Activated CD4-positive, alpha-beta T cell treated with anti-CD3 and anti-CD28 coated beads for 36 hours (primary cell): ENCODE results near the gene TMPRSS9. TPM values are rescaled to one million over a fixed set of nuclear protein-coding genes. Genes with fewer than 3 reads are reported as not detected.
"Not testable (repeated sequence)": the region's sequence is repeated elsewhere in the genome, so short reads cannot be mapped to it uniquely, and the experiment has no call there.

Experiments
- ATAC-seq: fragments of 200-7000 bp; cut with Tn5 transposase; one replicate; pipeline ENCODE4 v1.10.0; 2021; ENCODE audit warnings: mild to moderate bottlenecking, moderate library complexity
- CTCF ChIA-PET: fragments of 350-600 bp; sonication (Branson Sonifier 250); formaldehyde crosslinking; loops from one replicate; lab custom pipeline; 2021; ENCODE audit warnings: antibody characterized with exemption; lab: Charles Lee
- POLR2A ChIA-PET: fragments of 350-600 bp; sonication (Branson Sonifier 250); formaldehyde crosslinking; loops from one replicate; lab custom pipeline; 2021; ENCODE audit warnings: antibody characterized with exemption, inconsistent platforms; lab: Charles Lee
- DNase-seq: peaks from one replicate; pipeline ENCODE4 v3.0.0-alpha.2; 2020
- H3K27ac Mint-ChIP-seq: one replicate; pipeline ENCODE4 v1.8.0; 2021; ENCODE audit warnings: mixed read lengths
- H3K27me3 Mint-ChIP-seq: one replicate; pipeline ENCODE4 v1.8.0; 2021; ENCODE audit warnings: mixed read lengths
- H3K36me3 Mint-ChIP-seq: one replicate; pipeline ENCODE4 v1.8.0; 2021; ENCODE audit warnings: low read depth, mixed read lengths
- H3K4me1 Mint-ChIP-seq: one replicate; pipeline ENCODE4 v1.8.0; 2021; ENCODE audit warnings: mixed read lengths
- H3K4me3 Mint-ChIP-seq: one replicate; pipeline ENCODE4 v1.8.0; 2021; ENCODE audit warnings: mild to moderate bottlenecking, moderate library complexity, mixed read lengths
- H3K9me3 Mint-ChIP-seq: one replicate; pipeline ENCODE4 v1.8.0; 2021; ENCODE audit warnings: low read depth, mixed read lengths
- intact Hi-C, 2 experiments: fragments of 100-400 bp; cut with DNase I in 1 of 2; cut with micrococcal nuclease in 1 of 2; formaldehyde crosslinking; loops; one replicate each; pipeline versions ENCODE4 v1.14.2 to v1.15.1; 2022 to 2024; cut with DNase I, micrococcal nuclease
- total RNA-seq, 2 experiments: library from RNA; stranded (reverse); gene quantifications; one replicate each; pipeline ENCODE4 v1.2.3, GENCODE V29; 2021

TMPRSS9 gene
- total RNA-seq, 2 experiments from 2014 or later, result not detected

DNA sequence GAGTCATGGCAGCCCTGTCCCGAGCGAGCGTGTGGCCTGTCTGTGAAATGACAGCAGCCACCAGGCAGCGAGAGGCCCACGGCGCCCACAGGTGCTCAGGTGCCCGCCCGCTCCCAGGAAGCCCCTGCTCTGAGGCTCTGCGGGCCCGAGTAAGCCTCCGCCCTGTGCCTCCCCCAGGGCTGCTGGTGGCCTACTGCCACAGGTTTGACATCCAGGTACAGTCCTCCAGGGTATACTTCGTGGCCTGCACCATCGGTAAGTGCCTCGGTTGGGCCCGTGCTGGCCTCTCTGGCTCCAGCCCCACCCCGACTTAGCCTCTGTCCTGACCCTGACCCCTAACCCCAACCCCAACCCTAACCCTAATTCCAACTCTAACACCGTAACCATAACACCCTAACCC is 15.0 kb upstream of the TMPRSS9 start:
- POLR2A ChIA-PET, result interaction anchor here (0.6 kb wide), 1 partner anchor 17 kb away, joined by 4 read pairs; no protein-coding TSS in a partner anchor
- no peaks in the 10 kb centered on the region for H3K4me1 Mint-ChIP-seq
- no peaks in the 10 kb centered on the region for H3K27me3 Mint-ChIP-seq
- intact Hi-C loops, result no loop called here
- H3K9me3 Mint-ChIP-seq, result no peaks in the 10 kb centered on the region
- H3K36me3 Mint-ChIP-seq, result peaks cover 4% of the 10 kb centered on the region
- H3K27ac Mint-ChIP-seq, result no peak overlapping the region
- no peak for ATAC-seq
- H3K4me3 Mint-ChIP-seq, result no peak overlapping the region
- CTCF ChIA-PET, result no interaction called here
- DNase-seq, result no peak

GRCh38 chr19:2345794-2346663 is 14.0 kb upstream of the TMPRSS9 start:
- CTCF ChIA-PET, result interaction anchor here (0.6 kb wide), 1 partner anchor 79 kb away, joined by 3 read pairs; no protein-coding TSS in a partner anchor
- Mint-ChIP-seq H3K4me3 (no peak overlapping the region), H3K27me3 (no peaks in the 10 kb centered on the region), H3K4me1 (no peaks in the 10 kb centered on the region), H3K9me3 (no peaks in the 10 kb centered on the region), H3K36me3 (peaks cover 4% of the 10 kb centered on the region), H3K27ac (no peak overlapping the region)
- intact Hi-C loops, result no loop called here
- ATAC-seq (no peak), DNase-seq (no peak)
- POLR2A ChIA-PET, result no interaction called here

GRCh38 chr19:2349818-2350217 is 10.2 kb upstream of the TMPRSS9 start:
- POLR2A ChIA-PET, H3K27ac Mint-ChIP-seq, H3K4me3 Mint-ChIP-seq, DNase-seq, intact Hi-C loops, ATAC-seq, H3K4me1 Mint-ChIP-seq, CTCF ChIA-PET, H3K36me3 Mint-ChIP-seq, H3K27me3 Mint-ChIP-seq, H3K9me3 Mint-ChIP-seq: not testable (repeated sequence)

- ChIA-PET POLR2A (no interaction called here), CTCF (no interaction called here)
- intact Hi-C loops, result no loop called here
- ATAC-seq, result no peak
- Mint-ChIP-seq H3K4me3 (no peak overlapping the region), H3K27me3 (no peaks in the 10 kb centered on the region), H3K27ac (no peak overlapping the region), H3K36me3 (peaks cover 5% of the 10 kb centered on the region), H3K9me3 (no peaks in the 10 kb centered on the region), H3K4me1 (no peaks in the 10 kb centered on the region)
- no peak for DNase-seq
Measured at GRCh38 chr19:2350656-2351055, 9.4 kb upstream of the TMPRSS9 start.

DNA sequence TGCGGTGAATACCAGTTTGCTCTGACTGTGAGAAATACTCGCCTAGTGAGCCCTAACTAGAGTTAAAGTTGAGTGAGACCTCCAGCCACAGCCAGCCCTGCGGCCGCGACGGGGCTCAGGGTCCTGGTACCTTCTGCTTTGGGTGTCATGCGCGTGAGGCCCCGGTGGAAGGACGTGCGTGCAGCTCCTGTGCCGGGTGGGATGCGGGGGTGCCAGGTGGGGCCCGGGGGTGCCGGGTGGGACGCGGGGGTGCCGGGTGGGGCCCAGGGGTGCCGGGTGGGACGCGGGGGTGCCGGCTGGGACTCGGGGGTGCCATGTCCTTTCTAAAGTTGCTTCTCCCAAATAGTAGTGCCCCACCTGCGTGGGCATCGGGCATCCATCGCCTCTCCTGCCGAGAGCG is 8.5 kb upstream of the TMPRSS9 start:
- DNase-seq, result no peak
- no peak overlapping the region for H3K27ac Mint-ChIP-seq
- no peaks in the 10 kb centered on the region for H3K9me3 Mint-ChIP-seq
- no peaks in the 10 kb centered on the region for H3K27me3 Mint-ChIP-seq
- no peak for ATAC-seq
- ChIA-PET CTCF (no interaction called here), POLR2A (no interaction called here)
- H3K4me3 Mint-ChIP-seq, result no peak overlapping the region
- no peaks in the 10 kb centered on the region for H3K4me1 Mint-ChIP-seq
- peaks cover 2% of the 10 kb centered on the region for H3K36me3 Mint-ChIP-seq
- intact Hi-C loops, result no loop called here

GRCh38 chr19:2352121-2352520 is 7.9 kb upstream of the TMPRSS9 start:
- H3K27me3 Mint-ChIP-seq, result no peaks in the 10 kb centered on the region
- no peaks in the 10 kb centered on the region for H3K9me3 Mint-ChIP-seq
- CTCF ChIA-PET, result no interaction called here
- peaks cover 2% of the 10 kb centered on the region for H3K36me3 Mint-ChIP-seq
- H3K4me3 Mint-ChIP-seq, result no peak overlapping the region
- no peaks in the 10 kb centered on the region for H3K4me1 Mint-ChIP-seq
- POLR2A ChIA-PET, result no interaction called here
- DNase-seq, result no peak
- no peak for ATAC-seq
- H3K27ac Mint-ChIP-seq, result no peak overlapping the region
- intact Hi-C loops, result no loop called here

- ATAC-seq (no peak), DNase-seq (no peak)
- H3K27ac Mint-ChIP-seq, result no peak overlapping the region
- no peaks in the 10 kb centered on the region for H3K9me3 Mint-ChIP-seq
- H3K36me3 Mint-ChIP-seq, result peaks cover 2% of the 10 kb centered on the region
- H3K27me3 Mint-ChIP-seq, result no peaks in the 10 kb centered on the region
- H3K4me3 Mint-ChIP-seq, result no peak overlapping the region
- CTCF ChIA-PET, result no interaction called here
- no peaks in the 10 kb centered on the region for H3K4me1 Mint-ChIP-seq
- POLR2A ChIA-PET, result no interaction called here
- intact Hi-C loops, result no loop called here
Measured at GRCh38 chr19:2353159-2353886, 6.7 kb upstream of the TMPRSS9 start.

GRCh38 chr19:2353887-2354592 is 6.0 kb upstream of the TMPRSS9 start:
- Mint-ChIP-seq H3K4me3 (no peak overlapping the region), H3K27ac (no peak overlapping the region), H3K9me3 (no peaks in the 10 kb centered on the region), H3K36me3 (peaks cover 2% of the 10 kb centered on the region), H3K27me3 (no peaks in the 10 kb centered on the region), H3K4me1 (no peaks in the 10 kb centered on the region)
- CTCF ChIA-PET, result no interaction called here
- no peak for ATAC-seq
- no peak for DNase-seq
- POLR2A ChIA-PET, result no interaction called here
- intact Hi-C loops, result no loop called here

DNA sequence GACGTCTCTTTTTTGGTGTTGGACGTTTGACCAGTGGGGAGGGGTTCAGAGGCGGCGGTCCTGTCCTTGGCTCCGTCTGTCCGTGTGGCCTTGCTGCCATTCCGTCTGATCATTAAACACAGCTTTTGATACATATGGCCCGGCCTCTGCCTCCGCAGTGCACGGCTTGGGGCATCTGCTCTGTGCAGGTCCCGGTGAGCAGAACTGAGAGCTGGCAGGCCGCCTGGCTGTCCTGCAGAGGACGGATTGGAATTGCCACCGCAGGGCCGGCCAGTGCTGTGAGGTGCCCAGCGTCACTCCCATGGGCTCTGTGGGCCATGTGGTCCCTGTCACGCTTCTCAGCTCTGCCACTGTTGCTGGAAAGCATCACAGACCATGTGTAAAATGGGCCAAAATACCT is 5.4 kb upstream of the TMPRSS9 start:
- Mint-ChIP-seq H3K36me3 (peaks cover 2% of the 10 kb centered on the region), H3K4me1 (no peaks in the 10 kb centered on the region), H3K27me3 (no peaks in the 10 kb centered on the region), H3K9me3 (no peaks in the 10 kb centered on the region), H3K27ac (no peak overlapping the region), H3K4me3 (no peak overlapping the region)
- intact Hi-C loops, result no loop called here
- DNase-seq, result no peak
- CTCF ChIA-PET, result no interaction called here
- no peak for ATAC-seq
- POLR2A ChIA-PET, result no interaction called here

DNA sequence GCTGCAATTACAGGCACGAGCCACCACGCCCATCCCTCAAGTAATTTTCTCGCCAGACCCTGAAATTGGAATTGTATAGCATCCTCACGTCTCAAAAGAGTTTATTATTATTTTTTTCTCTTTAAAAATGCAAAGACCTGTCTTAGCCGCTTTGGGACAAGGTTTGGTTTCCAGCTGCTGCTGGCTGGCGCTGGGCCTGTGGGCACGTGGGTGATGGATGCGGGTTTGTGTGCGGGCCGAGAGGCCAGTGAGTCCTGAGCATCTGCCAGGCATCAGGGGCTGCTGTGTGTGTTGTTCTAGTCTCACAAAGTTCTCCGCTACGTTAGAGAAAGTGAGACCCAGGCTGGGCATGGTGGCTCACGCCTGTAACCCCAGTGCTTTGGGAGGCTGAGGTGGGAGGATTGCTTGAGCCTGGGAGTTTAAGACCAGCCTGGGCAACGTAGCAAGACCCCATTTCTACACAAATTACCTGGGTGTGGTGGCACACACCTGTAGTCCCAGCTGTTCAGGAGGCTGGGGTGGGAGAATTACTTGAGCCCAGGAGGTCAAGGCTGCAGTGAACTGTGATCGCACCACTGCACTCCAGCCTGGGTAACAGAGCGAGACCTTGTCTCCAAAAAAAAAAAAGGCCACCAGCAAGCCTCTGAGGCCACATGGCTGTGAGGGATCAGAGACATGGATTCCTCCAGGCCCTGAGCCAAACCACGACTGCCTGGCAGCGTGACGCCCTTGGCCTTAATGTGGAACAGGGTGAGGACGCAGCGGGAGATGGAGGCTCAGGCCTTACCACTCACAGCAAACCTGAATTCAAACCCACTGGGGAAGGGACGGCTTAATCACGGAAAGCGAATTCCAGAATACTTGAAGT is 4.7 kb upstream of the TMPRSS9 start:
- DNase-seq (no peak), ATAC-seq (no peak)
- H3K36me3 Mint-ChIP-seq, result peaks cover 2% of the 10 kb centered on the region
- peaks cover under 1% of the 10 kb centered on the region for H3K4me1 Mint-ChIP-seq
- POLR2A ChIA-PET, result no interaction called here
- no peaks in the 10 kb centered on the region for H3K9me3 Mint-ChIP-seq
- H3K27me3 Mint-ChIP-seq, result peaks cover 1% of the 10 kb centered on the region
- H3K27ac Mint-ChIP-seq, result no peak overlapping the region
- CTCF ChIA-PET, result interaction anchor here (1.0 kb wide), 1 partner anchor 33 kb away, joined by 4 read pairs; no protein-coding TSS in a partner anchor
- intact Hi-C loops, result no loop called here
- H3K4me3 Mint-ChIP-seq, result no peak overlapping the region
